ENCODE results near the gene SLC30A2.

- no peak for TF ChIP-seq CTCF (conservative IDR thresholded peaks at IDR 0.05; ENCODE audit: low read depth, low read length)
- TF ChIP-seq EZH2 (IDR thresholded peaks at IDR 0.05; ENCODE audit: low read length, unreplicated experiment) = no peak
Measured at GRCh38 chr1:26034504-26035202, 11.3 kb downstream of the SLC30A2 start.

Measured in PC-3 (cell line).